Panc1 (cell line): ENCODE measurements around the gene DENND2D.

Experiments
- POLR2AphosphoS5 ChIP-seq: IDR thresholded peaks from 2 replicates; pipeline ENCODE4 v1.6.1; 2012; ENCODE audit warnings: mild to moderate bottlenecking, low read depth, low read length, moderate library complexity
- SIN3A ChIP-seq: IDR thresholded peaks from 2 replicates; pipeline ENCODE4 v1.6.1; 2012; ENCODE audit warnings: low read depth, mild to moderate bottlenecking, low read length, moderate library complexity, borderline replicate concordance; ENCODE audit not compliant: insufficient read depth
- TF ChIP-seq, protein P1 (sequence below): fragments of 450-650 bp; IDR thresholded peaks from 2 replicates; pipeline ENCODE4 v1.5.1; 2017; ENCODE audit warnings: mild to moderate bottlenecking
- TF ChIP-seq, protein P2 (sequence below), 2 experiments: IDR thresholded peaks; 2 replicates each; pipeline ENCODE4 v1.6.1; 2011 to 2012; ENCODE audit warnings: low read depth in 2 of 2, control low read depth in 1 of 2, low read length in 1 of 2, mild to moderate bottlenecking in 1 of 2, moderate library complexity in 1 of 2; ENCODE audit not compliant: insufficient read depth in 1 of 2

DNA sequence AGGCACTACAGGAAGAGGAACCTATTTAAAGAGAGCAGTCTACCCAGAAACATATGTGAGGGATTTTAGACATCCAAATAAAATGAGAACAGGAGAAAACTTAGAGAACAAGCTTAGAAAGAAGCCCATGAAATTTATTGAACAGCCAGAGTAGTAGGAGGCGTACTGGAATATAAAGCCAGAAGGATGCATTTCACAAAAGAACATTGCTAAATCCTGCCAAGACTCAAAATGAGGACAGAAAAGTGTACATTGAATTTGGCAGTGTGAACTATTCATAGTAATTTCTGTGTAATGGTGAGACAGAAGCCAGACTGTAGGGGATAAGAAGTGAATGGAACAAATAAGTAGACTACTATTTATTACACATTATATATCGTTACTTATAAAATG, 38.0 kb downstream of the DENND2D start:
- TF ChIP-seq POLR2AphosphoS5 (no peak), SIN3A (no peak)
- TF ChIP-seq, protein P1, sequence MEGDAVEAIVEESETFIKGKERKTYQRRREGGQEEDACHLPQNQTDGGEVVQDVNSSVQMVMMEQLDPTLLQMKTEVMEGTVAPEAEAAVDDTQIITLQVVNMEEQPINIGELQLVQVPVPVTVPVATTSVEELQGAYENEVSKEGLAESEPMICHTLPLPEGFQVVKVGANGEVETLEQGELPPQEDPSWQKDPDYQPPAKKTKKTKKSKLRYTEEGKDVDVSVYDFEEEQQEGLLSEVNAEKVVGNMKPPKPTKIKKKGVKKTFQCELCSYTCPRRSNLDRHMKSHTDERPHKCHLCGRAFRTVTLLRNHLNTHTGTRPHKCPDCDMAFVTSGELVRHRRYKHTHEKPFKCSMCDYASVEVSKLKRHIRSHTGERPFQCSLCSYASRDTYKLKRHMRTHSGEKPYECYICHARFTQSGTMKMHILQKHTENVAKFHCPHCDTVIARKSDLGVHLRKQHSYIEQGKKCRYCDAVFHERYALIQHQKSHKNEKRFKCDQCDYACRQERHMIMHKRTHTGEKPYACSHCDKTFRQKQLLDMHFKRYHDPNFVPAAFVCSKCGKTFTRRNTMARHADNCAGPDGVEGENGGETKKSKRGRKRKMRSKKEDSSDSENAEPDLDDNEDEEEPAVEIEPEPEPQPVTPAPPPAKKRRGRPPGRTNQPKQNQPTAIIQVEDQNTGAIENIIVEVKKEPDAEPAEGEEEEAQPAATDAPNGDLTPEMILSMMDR: no peak
- TF ChIP-seq, protein P2, sequence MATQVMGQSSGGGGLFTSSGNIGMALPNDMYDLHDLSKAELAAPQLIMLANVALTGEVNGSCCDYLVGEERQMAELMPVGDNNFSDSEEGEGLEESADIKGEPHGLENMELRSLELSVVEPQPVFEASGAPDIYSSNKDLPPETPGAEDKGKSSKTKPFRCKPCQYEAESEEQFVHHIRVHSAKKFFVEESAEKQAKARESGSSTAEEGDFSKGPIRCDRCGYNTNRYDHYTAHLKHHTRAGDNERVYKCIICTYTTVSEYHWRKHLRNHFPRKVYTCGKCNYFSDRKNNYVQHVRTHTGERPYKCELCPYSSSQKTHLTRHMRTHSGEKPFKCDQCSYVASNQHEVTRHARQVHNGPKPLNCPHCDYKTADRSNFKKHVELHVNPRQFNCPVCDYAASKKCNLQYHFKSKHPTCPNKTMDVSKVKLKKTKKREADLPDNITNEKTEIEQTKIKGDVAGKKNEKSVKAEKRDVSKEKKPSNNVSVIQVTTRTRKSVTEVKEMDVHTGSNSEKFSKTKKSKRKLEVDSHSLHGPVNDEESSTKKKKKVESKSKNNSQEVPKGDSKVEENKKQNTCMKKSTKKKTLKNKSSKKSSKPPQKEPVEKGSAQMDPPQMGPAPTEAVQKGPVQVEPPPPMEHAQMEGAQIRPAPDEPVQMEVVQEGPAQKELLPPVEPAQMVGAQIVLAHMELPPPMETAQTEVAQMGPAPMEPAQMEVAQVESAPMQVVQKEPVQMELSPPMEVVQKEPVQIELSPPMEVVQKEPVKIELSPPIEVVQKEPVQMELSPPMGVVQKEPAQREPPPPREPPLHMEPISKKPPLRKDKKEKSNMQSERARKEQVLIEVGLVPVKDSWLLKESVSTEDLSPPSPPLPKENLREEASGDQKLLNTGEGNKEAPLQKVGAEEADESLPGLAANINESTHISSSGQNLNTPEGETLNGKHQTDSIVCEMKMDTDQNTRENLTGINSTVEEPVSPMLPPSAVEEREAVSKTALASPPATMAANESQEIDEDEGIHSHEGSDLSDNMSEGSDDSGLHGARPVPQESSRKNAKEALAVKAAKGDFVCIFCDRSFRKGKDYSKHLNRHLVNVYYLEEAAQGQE (IDR thresholded peaks at IDR 0.05; ENCODE audit: insufficient read depth in 1 of 2, low read depth in 2 of 2, low read length in 1 of 2): no peak
